ENCODE data around the gene TEAD3.

Gene TEAD3

DNA sequence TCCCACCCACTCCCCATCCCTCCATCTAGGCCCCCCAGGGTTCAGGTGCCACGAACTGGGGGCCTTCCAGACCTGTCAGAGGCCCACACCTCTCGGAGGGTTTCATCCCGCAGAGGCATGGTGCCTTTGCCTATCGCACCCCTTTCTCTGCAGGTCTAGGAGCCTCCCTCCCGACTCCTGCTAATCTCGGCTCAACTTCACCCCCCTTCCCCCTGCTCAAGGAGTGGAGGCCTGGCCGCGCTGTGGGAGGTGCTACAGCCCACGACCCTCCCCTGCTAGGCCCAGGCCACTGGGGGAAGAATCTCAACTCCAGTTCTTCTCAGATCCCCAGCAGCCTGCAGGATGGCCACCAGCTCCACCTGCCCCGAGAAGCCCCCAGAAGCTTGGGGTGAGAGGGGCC, 15.9 kb upstream of the TEAD3 start, which contains the start of gene TULP1:
Gene TULP1, minus strand, starts transcription at position 157 of the 400 bp plus-strand sequence. Its CDS starts 38 bp downstream, at position 119.
- no peak for DNase-seq (ENCODE audit: low read depth)

DNA sequence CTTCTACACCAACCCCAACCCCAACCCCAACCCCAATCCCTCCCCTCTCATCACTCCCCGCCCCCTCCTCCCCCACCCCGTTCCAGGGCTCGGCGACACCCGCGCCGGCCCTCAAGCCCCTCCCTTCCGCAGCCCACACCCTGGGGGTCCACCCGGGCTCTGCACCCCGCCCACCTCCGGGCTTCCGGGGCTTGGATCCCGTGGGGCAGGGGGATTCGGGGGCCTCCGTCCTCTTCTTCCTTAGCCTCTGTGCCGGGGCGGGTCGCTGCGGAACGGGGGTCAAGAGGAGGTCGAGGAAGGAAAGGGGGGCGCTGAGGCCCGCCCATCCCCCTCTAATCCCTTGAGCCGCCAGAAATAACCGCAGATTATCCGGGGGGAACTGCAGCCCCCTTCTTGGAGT, 15.1 kb upstream of the TEAD3 start:
- no peak for DNase-seq (ENCODE audit: low read depth)

DNA sequence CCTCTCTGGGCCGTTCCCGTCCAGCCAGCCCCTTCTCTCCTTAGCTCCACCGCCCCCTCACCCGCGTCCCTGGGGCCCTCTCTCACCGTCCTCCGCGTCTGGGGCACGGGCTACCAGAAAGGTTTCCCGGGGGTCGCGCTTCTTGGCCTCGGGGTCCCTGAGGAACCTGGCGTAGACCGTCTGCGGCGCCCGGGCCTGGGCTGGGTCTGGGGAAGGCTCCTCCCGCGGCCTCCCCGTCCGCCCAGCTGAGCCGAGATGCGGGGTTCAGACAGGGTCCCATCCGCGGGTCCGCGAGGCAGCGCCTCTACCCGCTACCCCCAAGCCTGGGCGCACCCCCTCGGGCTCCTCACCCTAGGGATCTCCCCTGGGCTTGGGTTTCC, 14.7 kb upstream of the TEAD3 start:
- DNase-seq (ENCODE audit: low read depth): no peak

GRCh38 chr6:35510916-35511561, 14.2 kb upstream of the TEAD3 start:
- no peak for DNase-seq (ENCODE audit: low read depth)

DNA sequence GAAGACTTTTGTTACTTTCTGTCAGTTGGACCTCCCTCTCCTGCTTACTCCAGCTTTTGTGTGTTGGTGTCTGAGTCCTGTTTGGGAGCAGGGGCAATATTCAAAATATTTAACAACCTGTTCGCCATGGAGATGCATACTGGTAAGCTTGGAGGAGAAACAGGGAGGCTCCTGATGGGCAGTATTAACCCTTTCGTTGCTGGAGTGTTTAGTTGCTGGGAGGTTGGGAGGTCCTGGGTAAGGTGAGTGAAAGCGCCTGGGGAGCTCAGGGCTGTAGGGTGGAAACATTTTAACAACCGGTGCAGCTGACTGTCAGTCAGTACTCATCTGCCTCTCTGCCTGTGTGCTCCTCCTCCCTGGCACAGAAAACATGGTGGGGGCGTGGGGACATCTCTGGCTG, 11.7 kb upstream of the TEAD3 start:
- DNase-seq (ENCODE audit: low read depth): no peak

- DNase-seq (ENCODE audit: low read depth): no peak
Measured at GRCh38 chr6:35508027-35508426, 11.1 kb upstream of the TEAD3 start.

DNA sequence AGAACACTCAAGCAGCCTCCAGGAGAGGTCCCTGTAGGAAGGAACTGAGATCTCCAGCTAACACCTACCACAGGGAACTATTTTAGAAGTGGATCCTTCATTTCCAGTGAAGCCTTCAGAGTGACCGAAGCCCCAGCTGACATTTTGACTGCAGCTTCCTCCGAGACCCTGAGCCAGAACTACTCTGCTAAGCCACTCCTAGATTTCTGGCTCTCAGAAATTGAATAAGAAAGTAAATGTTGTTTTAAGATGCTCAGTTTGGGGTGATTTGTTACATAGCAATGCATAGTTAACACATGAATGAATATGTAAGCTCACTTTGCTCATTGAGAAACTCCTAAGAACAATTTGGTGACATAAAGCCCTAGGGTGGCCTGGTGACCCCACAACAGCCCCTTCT, 10.3 kb upstream of the TEAD3 start:
- DNase-seq (ENCODE audit: low read depth): no peak

DNA sequence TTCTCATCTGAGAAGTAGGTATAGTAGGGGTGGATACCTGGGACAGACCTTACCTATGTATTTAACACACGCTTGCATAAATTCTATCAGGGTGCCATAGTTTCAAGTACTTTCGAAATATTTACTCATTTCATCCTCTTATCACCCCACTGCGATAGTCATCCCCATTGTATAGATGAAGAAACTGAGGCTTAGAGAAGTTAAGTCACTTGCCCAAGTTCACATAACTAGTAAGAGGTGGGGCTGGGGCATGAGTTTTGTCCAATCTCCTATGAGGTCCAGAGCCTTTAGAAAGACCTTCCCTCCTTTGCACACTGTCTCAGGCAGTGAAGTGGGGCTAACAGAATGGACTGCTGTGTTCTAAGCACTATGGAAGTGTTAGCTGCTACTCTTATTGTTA, 9.7 kb upstream of the TEAD3 start:
- DNase-seq (ENCODE audit: low read depth): no peak

GRCh38 chr6:35505999-35506412, 9.1 kb upstream of the TEAD3 start:
- no peak for DNase-seq (ENCODE audit: low read depth)

DNA sequence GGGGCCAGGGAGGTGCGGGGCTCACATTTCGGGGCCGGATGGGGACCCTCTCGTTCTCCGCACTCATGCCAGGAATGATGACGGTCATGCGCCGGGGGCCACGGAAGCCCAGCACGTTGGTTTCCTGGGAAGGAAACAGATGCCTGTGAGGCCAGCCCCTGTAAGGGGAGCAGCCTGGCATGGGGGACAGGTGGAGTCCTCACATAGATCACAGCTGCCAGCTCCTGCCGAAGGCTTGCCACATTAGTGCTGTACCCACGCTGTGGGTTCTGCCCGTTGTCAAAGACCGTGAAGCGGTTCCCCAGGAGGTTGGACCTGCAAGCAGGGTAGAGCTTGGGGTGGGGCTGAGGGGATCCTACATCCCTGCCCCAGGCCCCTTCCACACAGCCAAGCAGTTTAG, 6.7 kb upstream of the TEAD3 start:
- no peak for DNase-seq (ENCODE audit: low read depth)

DNA sequence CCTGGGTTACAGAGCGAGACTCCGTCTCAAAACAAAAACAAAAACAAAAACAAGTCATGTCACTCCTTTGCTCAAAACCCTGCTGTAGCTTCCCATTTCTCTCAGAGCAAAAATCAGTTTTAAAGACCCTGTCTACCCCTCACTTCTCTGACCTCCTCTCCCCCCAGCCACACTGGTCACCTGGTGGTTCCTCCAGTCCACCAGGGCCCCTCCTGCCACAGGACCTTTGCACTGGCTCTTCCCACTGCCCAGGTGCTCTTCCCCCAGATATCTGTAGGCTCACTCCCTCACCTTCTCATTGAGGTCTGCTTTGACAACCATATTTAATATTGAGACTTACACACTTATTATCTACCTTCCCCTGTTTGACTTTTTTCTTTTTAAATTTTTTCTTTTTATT, 4.9 kb upstream of the TEAD3 start:
- DNase-seq (ENCODE audit: low read depth): no peak

DNA sequence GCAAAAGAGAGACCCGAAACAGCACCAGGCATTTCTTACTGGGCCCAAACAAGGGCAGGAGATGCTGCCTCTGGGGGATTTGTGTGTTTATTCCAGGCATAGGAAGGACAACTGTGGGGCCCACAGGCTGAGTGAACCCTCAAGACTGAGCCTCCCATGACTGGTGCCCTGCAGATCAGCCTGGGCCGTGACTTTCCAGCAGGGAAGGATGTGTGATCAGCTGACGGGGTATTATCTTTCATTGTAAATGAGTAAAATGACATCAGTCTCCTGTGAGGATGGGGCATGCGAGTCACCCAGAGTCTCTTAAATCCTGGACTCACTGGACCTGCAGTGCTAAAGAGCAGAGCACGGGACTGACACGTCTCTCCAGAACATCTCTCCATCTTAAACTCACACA, 3.9 kb upstream of the TEAD3 start:
- peak; percentile 54 for DNase-seq (ENCODE audit: low read depth)

GRCh38 chr6:35499372-35499771, 2.5 kb upstream of the TEAD3 start:
- no peak for DNase-seq (ENCODE audit: low read depth)

- no peak for DNase-seq (ENCODE audit: low read depth)
Measured at GRCh38 chr6:35498422-35499067, 1.7 kb upstream of the TEAD3 start.

GRCh38 chr6:35497571-35498421, 917 bp upstream of the TEAD3 start:
- peak; percentile 46 for DNase-seq (ENCODE audit: low read depth)

GRCh38 chr6:35496036-35496840, 641 bp downstream of the TEAD3 start:
- no peak for DNase-seq (ENCODE audit: low read depth)

- DNase-seq (ENCODE audit: low read depth): no peak
Measured at GRCh38 chr6:35495258-35496035, 1.4 kb downstream of the TEAD3 start.

DNA sequence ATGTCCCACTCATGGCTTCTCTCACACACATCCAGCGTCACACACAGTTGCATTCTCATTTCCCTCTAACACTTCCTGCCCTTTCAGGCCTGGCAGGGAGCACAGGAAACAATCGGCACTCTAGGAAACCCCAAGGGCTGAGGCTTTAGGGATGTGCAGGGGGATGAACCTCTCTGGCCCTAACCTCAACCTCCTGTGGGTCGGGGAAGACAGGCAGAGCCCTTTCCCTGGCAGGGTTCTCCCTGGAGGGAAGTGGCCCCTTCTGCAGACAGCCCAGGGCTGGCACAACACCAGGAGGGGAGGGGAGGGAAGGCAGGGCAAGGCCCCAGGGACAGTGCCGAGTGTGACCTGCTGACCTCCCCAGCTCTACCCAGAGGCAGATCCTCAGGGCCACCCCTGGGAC, 2.7 kb downstream of the TEAD3 start:
- DNase-seq (ENCODE audit: low read depth): no peak

GRCh38 chr6:35493307-35493983, 3.4 kb downstream of the TEAD3 start:
- no peak for DNase-seq (ENCODE audit: low read depth)

- no peak for DNase-seq (ENCODE audit: low read depth)
Measured at GRCh38 chr6:35492974-35493284, 4.0 kb downstream of the TEAD3 start.
